Cardiac fibroblast (primary cell): ENCODE data around the gene NR4A2.

Experiments
- DNase-seq, 2 donors: peaks; one replicate each; pipeline versions ENCODE4 v3.0.0 to v3.0.0-alpha.2; 2010; ENCODE audit warnings: low read depth in 2 of 2
- H3K4me3 ChIP-seq, 2 donors: replicated peaks in 1 of 2; 1 replicate in 1 of 2; 2 replicates in 1 of 2; pipeline ENCODE4 v1.5.1; 2011; ENCODE audit warnings: low read depth in 2 of 2, low read length in 2 of 2, mild to moderate bottlenecking in 2 of 2, moderate library complexity in 1 of 2
- TF ChIP-seq, protein P1 (sequence below): IDR thresholded peaks from one replicate; pipeline ENCODE4 v1.5.1; 2011; ENCODE audit warnings: low read depth, mild to moderate bottlenecking, low read length, inconsistent platforms

Gene NR4A2

DNA sequence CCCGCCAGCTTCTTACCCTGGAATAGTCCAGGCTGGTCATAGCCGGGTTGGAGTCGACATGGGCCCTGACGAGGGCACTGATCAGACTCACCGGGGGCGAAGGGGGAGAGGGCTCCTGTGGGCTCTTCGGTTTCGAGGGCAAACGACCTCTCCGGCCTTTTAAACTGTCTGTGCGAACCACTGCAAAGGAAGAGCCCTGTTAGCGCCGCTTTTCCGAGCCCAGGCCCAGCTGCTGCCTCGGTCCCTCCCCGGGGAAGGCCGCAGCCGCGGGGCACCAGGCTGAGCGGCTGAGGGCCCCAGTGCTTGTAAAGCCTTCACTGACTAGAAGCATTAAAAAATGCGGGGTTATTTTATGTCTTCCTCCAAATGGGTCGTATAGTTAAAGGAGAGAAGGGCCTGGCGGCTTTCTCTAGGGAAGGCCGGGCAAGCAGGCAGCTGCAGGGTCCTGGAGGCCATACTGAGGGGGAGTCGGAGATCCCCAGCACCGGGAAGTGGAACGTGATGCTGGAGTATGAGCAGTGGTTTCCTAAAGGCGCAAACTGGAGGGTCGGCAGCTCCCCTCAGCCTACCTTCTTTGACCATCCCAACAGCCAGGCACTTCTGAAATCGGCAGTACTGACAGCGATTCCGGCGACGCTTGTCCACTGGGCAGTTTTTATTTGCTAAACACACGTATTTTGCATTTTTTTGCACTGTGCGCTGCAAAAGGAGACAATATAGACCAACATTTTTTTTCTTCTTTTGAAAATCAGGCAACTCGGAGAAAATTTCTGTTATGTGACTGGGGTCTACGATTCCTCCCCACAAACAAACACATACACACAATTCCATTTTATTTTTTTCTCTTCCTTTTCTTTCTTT is 4.5 kb downstream of the NR4A2 start:
- DNase-seq, result no peak
- H3K4me3 ChIP-seq, result no peak overlapping the region
- TF ChIP-seq, protein P1, sequence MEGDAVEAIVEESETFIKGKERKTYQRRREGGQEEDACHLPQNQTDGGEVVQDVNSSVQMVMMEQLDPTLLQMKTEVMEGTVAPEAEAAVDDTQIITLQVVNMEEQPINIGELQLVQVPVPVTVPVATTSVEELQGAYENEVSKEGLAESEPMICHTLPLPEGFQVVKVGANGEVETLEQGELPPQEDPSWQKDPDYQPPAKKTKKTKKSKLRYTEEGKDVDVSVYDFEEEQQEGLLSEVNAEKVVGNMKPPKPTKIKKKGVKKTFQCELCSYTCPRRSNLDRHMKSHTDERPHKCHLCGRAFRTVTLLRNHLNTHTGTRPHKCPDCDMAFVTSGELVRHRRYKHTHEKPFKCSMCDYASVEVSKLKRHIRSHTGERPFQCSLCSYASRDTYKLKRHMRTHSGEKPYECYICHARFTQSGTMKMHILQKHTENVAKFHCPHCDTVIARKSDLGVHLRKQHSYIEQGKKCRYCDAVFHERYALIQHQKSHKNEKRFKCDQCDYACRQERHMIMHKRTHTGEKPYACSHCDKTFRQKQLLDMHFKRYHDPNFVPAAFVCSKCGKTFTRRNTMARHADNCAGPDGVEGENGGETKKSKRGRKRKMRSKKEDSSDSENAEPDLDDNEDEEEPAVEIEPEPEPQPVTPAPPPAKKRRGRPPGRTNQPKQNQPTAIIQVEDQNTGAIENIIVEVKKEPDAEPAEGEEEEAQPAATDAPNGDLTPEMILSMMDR, result no peak

DNA sequence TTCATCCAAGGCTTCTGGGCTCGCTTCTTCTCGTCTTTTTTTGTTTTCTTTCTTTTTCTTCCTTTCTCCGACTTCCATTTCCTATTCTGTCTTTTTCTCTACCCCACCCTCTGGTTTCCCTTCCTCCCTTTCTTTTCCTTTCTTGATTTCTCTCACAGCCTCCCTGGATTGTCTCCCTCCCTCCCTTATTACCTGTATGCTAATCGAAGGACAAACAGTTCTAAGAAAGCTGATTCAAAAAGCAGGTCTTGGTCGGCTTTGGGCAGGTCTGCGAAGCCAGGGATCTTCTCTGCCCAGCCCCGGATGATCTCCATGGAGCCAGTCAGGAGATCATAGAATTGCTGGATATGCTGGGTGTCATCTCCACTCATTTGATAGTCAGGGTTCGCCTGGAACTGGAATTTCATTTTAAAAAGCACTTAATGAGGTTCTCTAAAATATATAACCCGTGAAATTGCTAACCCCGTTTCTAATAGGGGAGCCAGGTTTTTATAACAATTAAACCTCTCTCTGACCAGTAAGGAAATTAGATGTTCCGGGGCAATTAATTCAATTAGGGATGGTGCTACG is 5.9 kb downstream of the NR4A2 start:
- H3K4me3 ChIP-seq, result no peak overlapping the region
- TF ChIP-seq, protein P1, result no peak
- DNase-seq, result no peak

DNA sequence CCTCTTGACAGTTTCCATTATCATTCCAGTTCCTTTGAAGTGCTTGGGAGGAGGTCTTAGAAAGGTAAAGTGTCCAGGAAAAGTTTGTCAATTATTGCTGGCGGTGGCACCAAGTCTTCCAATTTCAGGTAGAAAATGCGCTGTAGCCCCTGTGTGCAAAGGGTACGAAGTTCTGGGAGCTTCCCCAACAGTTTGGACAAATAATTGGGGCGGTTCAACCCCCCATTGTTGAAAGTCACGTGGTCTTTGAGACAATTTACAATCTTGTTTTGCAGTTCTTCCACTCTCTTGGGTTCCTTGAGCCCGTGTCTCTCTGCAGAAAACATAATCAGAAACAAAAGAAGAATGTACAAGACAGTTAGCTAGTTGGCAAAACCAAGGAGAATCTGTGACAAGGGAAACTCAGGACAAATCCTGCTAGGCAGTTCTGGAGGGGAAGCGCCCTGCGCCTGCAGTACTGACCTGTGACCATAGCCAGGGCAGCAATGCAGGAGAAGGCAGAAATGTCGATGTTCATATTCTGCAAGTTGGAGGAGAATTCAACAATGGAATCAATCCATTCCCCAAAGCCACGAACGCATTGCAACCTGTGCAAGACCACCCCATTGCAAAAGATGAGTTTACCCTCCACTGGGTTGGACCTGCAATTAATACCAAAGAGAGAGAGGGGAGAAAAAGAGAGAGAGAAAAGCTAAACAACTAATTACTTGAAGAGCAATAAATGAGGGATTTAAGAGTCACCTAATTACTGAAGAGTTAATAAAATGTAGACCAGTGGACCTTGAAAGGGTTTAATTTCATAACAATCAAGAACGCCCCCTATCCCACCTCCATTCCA is 6.6 kb downstream of the NR4A2 start:
- DNase-seq, result no peak
- TF ChIP-seq, protein P1, result no peak
- H3K4me3 ChIP-seq, result no peak overlapping the region

DNA sequence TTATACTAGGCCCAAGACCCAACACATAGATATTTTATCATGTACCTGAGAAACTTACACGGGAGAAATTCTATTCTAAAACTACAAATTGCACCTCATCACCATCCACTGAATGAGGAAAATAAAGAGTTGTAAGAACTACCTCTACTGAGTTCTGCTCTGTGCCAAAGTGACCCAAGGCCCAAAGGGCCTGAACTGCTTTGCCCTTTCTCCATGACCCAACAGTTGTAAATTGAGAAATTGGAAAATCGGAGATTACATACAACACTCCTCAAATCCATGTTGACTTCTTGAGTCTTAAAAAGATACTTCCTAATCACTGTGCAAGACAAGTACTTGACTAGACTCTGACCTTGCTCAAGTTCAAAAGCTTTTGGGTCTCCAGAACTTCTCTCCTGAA is 8.8 kb downstream of the NR4A2 start:
- no peak overlapping the region for H3K4me3 ChIP-seq
- DNase-seq, result no peak
- TF ChIP-seq, protein P1, result no peak

DNA sequence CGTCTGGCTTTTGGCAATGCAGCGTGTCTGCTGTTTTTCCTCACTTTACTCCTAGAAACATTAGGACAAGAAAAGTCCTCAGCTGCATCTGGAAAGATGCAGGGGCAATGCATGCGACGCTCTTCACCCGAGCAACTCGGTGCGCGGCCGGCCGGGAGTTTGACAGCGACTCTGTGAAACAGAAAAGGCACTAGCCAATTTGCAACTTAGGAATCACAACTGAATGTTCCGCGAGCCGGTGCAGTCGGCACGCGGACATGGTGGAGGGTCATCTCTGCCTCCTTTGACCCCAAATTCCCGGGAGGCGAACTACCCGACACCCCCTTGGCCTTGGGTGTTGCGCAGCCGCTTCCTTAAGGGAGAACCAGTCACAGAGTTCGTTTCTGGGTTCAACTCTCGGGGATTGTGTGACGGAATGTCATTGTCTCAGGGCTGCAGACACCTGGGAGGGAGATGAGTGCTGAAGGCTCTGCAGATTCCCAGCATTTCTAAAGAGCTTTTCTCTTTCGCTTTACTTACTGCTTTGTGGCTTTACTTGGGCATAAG is 9.8 kb downstream of the NR4A2 start:
- H3K4me3 ChIP-seq, result no peak overlapping the region
- TF ChIP-seq, protein P1, result no peak
- no peak for DNase-seq

DNA sequence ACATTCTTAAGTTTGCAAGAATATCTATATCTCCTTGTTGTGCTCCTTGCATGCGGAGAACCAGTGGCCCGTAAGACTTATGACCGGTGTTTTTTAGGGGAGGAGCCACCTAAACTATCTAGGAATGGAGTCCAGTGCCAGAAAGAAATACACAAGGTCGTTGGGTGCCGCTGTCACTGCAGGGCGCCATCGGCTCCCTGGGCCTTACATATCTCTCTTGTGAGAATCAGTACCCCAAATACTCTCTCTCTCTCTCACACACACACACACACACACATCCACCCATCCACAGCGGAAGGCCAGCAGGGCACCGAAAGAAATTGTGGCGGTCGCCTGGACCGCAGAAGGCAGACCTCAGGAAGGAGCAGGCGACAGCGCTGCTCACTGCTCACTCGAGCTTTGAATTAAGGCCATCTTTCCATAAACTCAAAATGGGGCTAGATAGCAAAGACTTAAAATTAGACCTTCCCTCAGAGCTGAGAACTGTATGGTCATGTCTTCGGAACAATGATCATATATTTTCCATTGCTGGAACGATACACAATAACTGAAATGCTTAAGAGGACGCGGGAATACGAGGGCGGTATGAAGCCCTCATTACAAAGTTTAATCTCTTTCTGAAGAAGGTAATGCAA is 10.4 kb downstream of the NR4A2 start:
- no peak for DNase-seq

More for the DNA sequence above, 10.4 kb downstream of the NR4A2 start:
- no peak overlapping the region for H3K4me3 ChIP-seq
- TF ChIP-seq, protein P1, result no peak
